ENCODE data around the gene COL8A2. TPM values are rescaled to one million over a fixed set of nuclear protein-coding genes. Genes with fewer than 3 reads are reported as not detected.

COL8A2 gene
- total RNA-seq, 1 experiment from 2014 or later = 2.3 TPM

DNA sequence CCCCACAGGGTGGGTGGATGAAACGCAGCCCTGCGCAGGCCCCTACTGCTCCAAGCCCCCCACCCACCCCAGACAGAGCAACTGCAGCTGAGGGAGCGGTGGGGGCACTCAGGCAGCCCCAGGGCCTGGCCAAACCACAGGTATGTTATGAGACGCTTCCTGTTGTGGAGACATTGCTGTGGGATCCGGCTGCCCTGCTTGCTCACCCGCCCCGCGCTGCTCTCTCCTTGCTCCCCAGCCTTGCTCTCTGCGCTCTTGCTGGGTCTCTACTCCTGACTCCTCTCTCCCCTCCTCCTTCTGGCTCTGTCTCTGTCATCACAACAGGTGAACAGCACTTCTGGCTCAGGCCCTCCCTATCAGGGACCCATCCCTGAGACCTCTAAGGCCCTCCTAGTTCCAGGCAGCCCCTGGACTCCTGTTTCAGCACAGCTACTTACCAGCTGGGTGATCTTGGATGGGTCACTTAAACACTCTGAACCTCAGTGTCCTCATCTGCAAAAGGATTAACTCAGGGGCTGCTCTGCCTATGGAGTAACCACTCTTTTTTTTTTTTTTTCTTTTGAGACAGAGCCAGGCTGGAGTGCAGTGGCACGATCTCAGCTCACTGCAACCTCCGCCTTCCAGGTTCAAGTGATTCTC, 15.9 kb downstream of the COL8A2 start:
- ATAC-seq (peak; percentile 35), DNase-seq (ENCODE audit: low spot score) (no peak)
- Mint-ChIP-seq H3K27me3 (ENCODE audit: low read depth) (no peaks in the 10 kb centered on the region), H3K4me1 (no peaks in the 10 kb centered on the region), H3K4me3 (no peak overlapping the region), H3K27ac (no peak overlapping the region), H3K9me3 (no peaks in the 10 kb centered on the region), H3K36me3 (no peaks in the 10 kb centered on the region)
- TF ChIP-seq ZBTB21 (CRISPR knock-in tag; IDR thresholded peaks at IDR 0.05; ENCODE audit: borderline replicate concordance) (no peak), MYBL2 (CRISPR knock-in tag; IDR thresholded peaks at IDR 0.05) (no peak)
- CTCF ChIA-PET = interaction anchor here (0.6 to 2.0 kb wide), 3 partner anchors 10 to 26 kb away, joined by 4 to 10 read pairs (median 4); no protein-coding TSS in a partner anchor
- POLR2A ChIA-PET = no interaction called here

- no peaks in the 10 kb centered on the region for H3K9me3 Mint-ChIP-seq
- no peaks in the 10 kb centered on the region for H3K4me1 Mint-ChIP-seq
- no peaks in the 10 kb centered on the region for H3K36me3 Mint-ChIP-seq
- ATAC-seq = no peak
- DNase-seq (ENCODE audit: low spot score) = no peak
- H3K27ac Mint-ChIP-seq = no peak overlapping the region
- POLR2A ChIA-PET = no interaction called here
- TF ChIP-seq, protein P1, sequence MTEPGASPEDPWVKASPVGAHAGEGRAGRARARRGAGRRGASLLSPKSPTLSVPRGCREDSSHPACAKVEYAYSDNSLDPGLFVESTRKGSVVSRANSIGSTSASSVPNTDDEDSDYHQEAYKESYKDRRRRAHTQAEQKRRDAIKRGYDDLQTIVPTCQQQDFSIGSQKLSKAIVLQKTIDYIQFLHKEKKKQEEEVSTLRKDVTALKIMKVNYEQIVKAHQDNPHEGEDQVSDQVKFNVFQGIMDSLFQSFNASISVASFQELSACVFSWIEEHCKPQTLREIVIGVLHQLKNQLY (CRISPR knock-in tag; IDR thresholded peaks at IDR 0.05) = no peak
- TF ChIP-seq, protein P2, sequence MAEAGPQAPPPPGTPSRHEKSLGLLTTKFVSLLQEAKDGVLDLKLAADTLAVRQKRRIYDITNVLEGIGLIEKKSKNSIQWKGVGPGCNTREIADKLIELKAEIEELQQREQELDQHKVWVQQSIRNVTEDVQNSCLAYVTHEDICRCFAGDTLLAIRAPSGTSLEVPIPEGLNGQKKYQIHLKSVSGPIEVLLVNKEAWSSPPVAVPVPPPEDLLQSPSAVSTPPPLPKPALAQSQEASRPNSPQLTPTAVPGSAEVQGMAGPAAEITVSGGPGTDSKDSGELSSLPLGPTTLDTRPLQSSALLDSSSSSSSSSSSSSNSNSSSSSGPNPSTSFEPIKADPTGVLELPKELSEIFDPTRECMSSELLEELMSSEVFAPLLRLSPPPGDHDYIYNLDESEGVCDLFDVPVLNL (CRISPR knock-in tag; IDR thresholded peaks at IDR 0.05; ENCODE audit: borderline replicate concordance, low read depth) = no peak
- TF ChIP-seq, protein P3, sequence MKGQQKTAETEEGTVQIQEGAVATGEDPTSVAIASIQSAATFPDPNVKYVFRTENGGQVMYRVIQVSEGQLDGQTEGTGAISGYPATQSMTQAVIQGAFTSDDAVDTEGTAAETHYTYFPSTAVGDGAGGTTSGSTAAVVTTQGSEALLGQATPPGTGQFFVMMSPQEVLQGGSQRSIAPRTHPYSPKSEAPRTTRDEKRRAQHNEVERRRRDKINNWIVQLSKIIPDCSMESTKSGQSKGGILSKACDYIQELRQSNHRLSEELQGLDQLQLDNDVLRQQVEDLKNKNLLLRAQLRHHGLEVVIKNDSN (CRISPR knock-in tag; IDR thresholded peaks at IDR 0.05) = no peak
- H3K27me3 Mint-ChIP-seq (ENCODE audit: low read depth) = no peaks in the 10 kb centered on the region
- CTCF ChIA-PET = no interaction called here
- no peak overlapping the region for H3K4me3 Mint-ChIP-seq
Observed at GRCh38 chr1:36108314-36108713, 16.7 kb downstream of the COL8A2 start.

- Mint-ChIP-seq H3K9me3 (no peaks in the 10 kb centered on the region), H3K4me1 (no peaks in the 10 kb centered on the region), H3K36me3 (no peaks in the 10 kb centered on the region), H3K27ac (no peak overlapping the region), H3K4me3 (no peak overlapping the region), H3K27me3 (ENCODE audit: low read depth) (no peaks in the 10 kb centered on the region)
- ATAC-seq = no peak
- POLR2A ChIA-PET = interaction anchor here (0.7 kb wide), 1 partner anchor 62 kb away, joined by 5 read pairs; no protein-coding TSS in a partner anchor
- CTCF ChIA-PET = interaction anchor here (0.7 to 3.4 kb wide), 4 partner anchors 8 to 42 kb away, joined by 3 to 24 read pairs (median 6); partner anchors contain the start of gene TRAPPC3
- no peak for DNase-seq (ENCODE audit: low spot score)
- TF ChIP-seq, protein P4, sequence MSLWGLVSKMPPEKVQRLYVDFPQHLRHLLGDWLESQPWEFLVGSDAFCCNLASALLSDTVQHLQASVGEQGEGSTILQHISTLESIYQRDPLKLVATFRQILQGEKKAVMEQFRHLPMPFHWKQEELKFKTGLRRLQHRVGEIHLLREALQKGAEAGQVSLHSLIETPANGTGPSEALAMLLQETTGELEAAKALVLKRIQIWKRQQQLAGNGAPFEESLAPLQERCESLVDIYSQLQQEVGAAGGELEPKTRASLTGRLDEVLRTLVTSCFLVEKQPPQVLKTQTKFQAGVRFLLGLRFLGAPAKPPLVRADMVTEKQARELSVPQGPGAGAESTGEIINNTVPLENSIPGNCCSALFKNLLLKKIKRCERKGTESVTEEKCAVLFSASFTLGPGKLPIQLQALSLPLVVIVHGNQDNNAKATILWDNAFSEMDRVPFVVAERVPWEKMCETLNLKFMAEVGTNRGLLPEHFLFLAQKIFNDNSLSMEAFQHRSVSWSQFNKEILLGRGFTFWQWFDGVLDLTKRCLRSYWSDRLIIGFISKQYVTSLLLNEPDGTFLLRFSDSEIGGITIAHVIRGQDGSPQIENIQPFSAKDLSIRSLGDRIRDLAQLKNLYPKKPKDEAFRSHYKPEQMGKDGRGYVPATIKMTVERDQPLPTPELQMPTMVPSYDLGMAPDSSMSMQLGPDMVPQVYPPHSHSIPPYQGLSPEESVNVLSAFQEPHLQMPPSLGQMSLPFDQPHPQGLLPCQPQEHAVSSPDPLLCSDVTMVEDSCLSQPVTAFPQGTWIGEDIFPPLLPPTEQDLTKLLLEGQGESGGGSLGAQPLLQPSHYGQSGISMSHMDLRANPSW (CRISPR knock-in tag; conservative IDR thresholded peaks at IDR 0.05; ENCODE audit: low read depth) = no peak
- TF ChIP-seq ZMAT4 (CRISPR knock-in tag; IDR thresholded peaks at IDR 0.05) (no peak), ZNF532 (CRISPR knock-in tag; IDR thresholded peaks at IDR 0.05; ENCODE audit: borderline replicate concordance) (no peak), RELA (CRISPR knock-in tag; IDR thresholded peaks at IDR 0.05; ENCODE audit: borderline replicate concordance) (no peak), AFF4 (CRISPR knock-in tag; IDR thresholded peaks at IDR 0.05; ENCODE audit: borderline replicate concordance) (no peak)
- TF ChIP-seq, protein P5, sequence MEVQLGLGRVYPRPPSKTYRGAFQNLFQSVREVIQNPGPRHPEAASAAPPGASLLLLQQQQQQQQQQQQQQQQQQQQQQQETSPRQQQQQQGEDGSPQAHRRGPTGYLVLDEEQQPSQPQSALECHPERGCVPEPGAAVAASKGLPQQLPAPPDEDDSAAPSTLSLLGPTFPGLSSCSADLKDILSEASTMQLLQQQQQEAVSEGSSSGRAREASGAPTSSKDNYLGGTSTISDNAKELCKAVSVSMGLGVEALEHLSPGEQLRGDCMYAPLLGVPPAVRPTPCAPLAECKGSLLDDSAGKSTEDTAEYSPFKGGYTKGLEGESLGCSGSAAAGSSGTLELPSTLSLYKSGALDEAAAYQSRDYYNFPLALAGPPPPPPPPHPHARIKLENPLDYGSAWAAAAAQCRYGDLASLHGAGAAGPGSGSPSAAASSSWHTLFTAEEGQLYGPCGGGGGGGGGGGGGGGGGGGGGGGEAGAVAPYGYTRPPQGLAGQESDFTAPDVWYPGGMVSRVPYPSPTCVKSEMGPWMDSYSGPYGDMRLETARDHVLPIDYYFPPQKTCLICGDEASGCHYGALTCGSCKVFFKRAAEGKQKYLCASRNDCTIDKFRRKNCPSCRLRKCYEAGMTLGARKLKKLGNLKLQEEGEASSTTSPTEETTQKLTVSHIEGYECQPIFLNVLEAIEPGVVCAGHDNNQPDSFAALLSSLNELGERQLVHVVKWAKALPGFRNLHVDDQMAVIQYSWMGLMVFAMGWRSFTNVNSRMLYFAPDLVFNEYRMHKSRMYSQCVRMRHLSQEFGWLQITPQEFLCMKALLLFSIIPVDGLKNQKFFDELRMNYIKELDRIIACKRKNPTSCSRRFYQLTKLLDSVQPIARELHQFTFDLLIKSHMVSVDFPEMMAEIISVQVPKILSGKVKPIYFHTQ (CRISPR knock-in tag; IDR thresholded peaks at IDR 0.05) = no peak
Observed at GRCh38 chr1:36107394-36107793, 17.6 kb downstream of the COL8A2 start.
